ENCODE results near the gene P2RX4.

DNA sequence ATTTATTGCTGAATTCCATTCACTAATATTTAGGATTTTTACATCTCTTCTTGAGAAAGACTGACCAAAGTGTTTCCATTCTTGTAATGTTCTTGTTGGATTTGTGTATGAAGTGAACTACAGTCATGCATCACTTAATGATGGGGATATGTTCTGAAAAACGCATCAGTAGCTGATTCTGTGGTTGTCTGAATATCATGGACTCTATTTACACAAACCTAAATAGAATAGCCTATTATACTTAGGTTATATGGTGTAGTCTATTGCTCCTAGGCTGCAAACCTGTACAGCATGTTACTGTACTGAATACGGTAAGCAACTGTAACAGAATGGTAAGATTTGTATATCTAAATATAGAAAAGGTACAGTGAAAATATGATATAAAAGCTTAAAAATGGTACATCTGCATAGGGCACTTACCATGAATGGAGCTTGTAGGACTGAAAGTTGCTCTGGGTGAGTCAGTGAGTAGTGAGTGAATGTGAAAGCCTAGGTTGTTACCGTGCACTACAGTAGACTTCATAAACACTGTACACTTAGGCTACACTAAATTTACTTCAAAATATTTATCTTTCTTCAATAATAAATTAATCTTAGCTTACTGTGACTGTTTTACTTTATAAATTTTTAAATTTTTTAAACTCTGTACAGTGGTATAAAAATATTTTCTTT lies 27.6 kb upstream of the P2RX4 start:
- TF ChIP-seq FOXA1 (IDR thresholded peaks at IDR 0.05) = no peak
- TF ChIP-seq, protein P1, sequence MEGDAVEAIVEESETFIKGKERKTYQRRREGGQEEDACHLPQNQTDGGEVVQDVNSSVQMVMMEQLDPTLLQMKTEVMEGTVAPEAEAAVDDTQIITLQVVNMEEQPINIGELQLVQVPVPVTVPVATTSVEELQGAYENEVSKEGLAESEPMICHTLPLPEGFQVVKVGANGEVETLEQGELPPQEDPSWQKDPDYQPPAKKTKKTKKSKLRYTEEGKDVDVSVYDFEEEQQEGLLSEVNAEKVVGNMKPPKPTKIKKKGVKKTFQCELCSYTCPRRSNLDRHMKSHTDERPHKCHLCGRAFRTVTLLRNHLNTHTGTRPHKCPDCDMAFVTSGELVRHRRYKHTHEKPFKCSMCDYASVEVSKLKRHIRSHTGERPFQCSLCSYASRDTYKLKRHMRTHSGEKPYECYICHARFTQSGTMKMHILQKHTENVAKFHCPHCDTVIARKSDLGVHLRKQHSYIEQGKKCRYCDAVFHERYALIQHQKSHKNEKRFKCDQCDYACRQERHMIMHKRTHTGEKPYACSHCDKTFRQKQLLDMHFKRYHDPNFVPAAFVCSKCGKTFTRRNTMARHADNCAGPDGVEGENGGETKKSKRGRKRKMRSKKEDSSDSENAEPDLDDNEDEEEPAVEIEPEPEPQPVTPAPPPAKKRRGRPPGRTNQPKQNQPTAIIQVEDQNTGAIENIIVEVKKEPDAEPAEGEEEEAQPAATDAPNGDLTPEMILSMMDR (IDR thresholded peaks at IDR 0.05; ENCODE audit: low read depth, low read length, missing input control) = no peak

Measured in liver (tissue), 2 donors.